GM15510 (cell line): ENCODE data around the gene RFX1.

Experiments used
- POLR2A ChIP-seq: IDR thresholded peaks from 3 replicates; pipeline ENCODE4 v1.6.1; 2011; ENCODE audit warnings: borderline replicate concordance; ENCODE audit not compliant: insufficient read length; ENCODE audit errors: extremely low read depth

Gene RFX1

GRCh38 chr19:13975870-13976269 lies 30.2 kb downstream of the RFX1 start:
- no peak for TF ChIP-seq POLR2A

GRCh38 chr19:13974073-13974472 lies 32.0 kb downstream of the RFX1 start:
- no peak for TF ChIP-seq POLR2A

GRCh38 chr19:13972368-13973155 lies 33.6 kb downstream of the RFX1 start:
- no peak for TF ChIP-seq POLR2A

GRCh38 chr19:13969897-13970296 lies 36.2 kb downstream of the RFX1 start:
- TF ChIP-seq POLR2A, result no peak

GRCh38 chr19:13968999-13969398 lies 37.1 kb downstream of the RFX1 start:
- TF ChIP-seq POLR2A, result no peak

- TF ChIP-seq POLR2A, result no peak
Measured at GRCh38 chr19:13968383-13968935, 37.7 kb downstream of the RFX1 start.

GRCh38 chr19:13966684-13967128 lies 39.4 kb downstream of the RFX1 start:
- TF ChIP-seq POLR2A, result no peak

GRCh38 chr19:13965926-13966683 lies 40.0 kb downstream of the RFX1 start:
- no peak for TF ChIP-seq POLR2A

GRCh38 chr19:13965377-13965896 lies 40.7 kb downstream of the RFX1 start:
- TF ChIP-seq POLR2A, result no peak

GRCh38 chr19:13964776-13965175 lies 41.3 kb downstream of the RFX1 start:
- TF ChIP-seq POLR2A, result no peak

- TF ChIP-seq POLR2A, result no peak
Measured at GRCh38 chr19:13963603-13964105, 42.5 kb downstream of the RFX1 start.

GRCh38 chr19:13962699-13963602 lies 43.2 kb downstream of the RFX1 start:
- TF ChIP-seq POLR2A, result no peak

GRCh38 chr19:13961826-13962698 lies 44.1 kb downstream of the RFX1 start:
- TF ChIP-seq POLR2A, result no peak

- TF ChIP-seq POLR2A, result no peak
Measured at GRCh38 chr19:13960863-13961784, 45.0 kb downstream of the RFX1 start.
